IMR-90 (cell line): ENCODE results near the gene FGD5. TPM values are rescaled to one million over a fixed set of nuclear protein-coding genes. Genes with fewer than 3 reads are reported as not detected.
A peak's percentile ranks its signal among the peaks of the same experiment; 100 is the strongest.

Experiments used
- ATAC-seq: fragments of 200-7000 bp; cut with Tn5 transposase; 2 replicates; pipeline ENCODE4 v1.9.1; 2020; ENCODE audit warnings: low read depth, mild to moderate bottlenecking, moderate library complexity
- BruUV-seq: library from RNA; stranded (reverse); fragments of 400-500 nt; replicated peaks from 2 replicates; lab custom pipeline; 2021; lab: Mats Ljungman, UMichigan
- CTCF ChIA-PET: fragments of 300-600 bp; formaldehyde crosslinking; extraction: SDS; loops from one replicate; lab custom pipeline; 2021; ENCODE audit warnings: antibody characterized with exemption; lab: Yijun Ruan, JAX
- POLR2A ChIA-PET: fragments of 300-600 bp; sonication (Branson Sonifier 250); formaldehyde crosslinking; loops from one replicate; lab custom pipeline; 2022; ENCODE audit warnings: antibody characterized with exemption; ENCODE audit not compliant: unreplicated experiment; lab: Charles Lee
- DNase-seq: peaks from one replicate; pipeline ENCODE4 v3.0.0; 2013
- H2AFZ ChIP-seq: replicated peaks from 2 replicates; pipeline ENCODE3; 2013; ENCODE audit warnings: low read length, mild to moderate bottlenecking; ENCODE audit not compliant: poor library complexity
- H2AK5ac ChIP-seq: 2 replicates; pipeline ENCODE4 v1.6.1; 2013; ENCODE audit warnings: low read depth, low read length, inconsistent platforms
- H2AK9ac ChIP-seq: replicated peaks from 2 replicates; pipeline ENCODE3; 2013; ENCODE audit warnings: mild to moderate bottlenecking, low read depth, low read length, moderate library complexity; ENCODE audit not compliant: poor library complexity
- H2BK120ac ChIP-seq: 2 replicates; pipeline ENCODE4 v1.6.1; 2013; ENCODE audit warnings: low read depth, low read length, inconsistent platforms
- H2BK15ac ChIP-seq: 3 replicates; pipeline ENCODE4 v1.6.1; 2013; ENCODE audit warnings: low read depth, low read length, inconsistent platforms
- H2BK20ac ChIP-seq: 2 replicates; pipeline ENCODE4 v1.6.1; 2013; ENCODE audit warnings: low read depth, mild to moderate bottlenecking, inconsistent platforms, low read length, moderate library complexity
- H2BK5ac ChIP-seq: 2 replicates; pipeline ENCODE4 v1.6.1; 2013; ENCODE audit warnings: mild to moderate bottlenecking, low read depth, low read length, inconsistent platforms; ENCODE audit not compliant: poor library complexity, severe bottlenecking
- H3K14ac ChIP-seq: replicated peaks from 2 replicates; pipeline ENCODE4 v1.6.1; 2013; ENCODE audit warnings: low read depth, low read length, inconsistent platforms
- H3K18ac ChIP-seq: 2 replicates; pipeline ENCODE4 v1.6.1; 2013; ENCODE audit warnings: low read depth, low read length, control low read depth
- H3K23ac ChIP-seq: 2 replicates; pipeline ENCODE4 v1.6.1; 2013; ENCODE audit warnings: low read depth, low read length, inconsistent platforms
- H3K27ac ChIP-seq: 2 replicates; pipeline ENCODE4 v1.5.1; 2013; ENCODE audit warnings: mild to moderate bottlenecking, control low read depth, low read length; ENCODE audit not compliant: insufficient read depth
- H3K27me3 ChIP-seq: 2 replicates; pipeline ENCODE4 v1.6.1; 2013; ENCODE audit warnings: low read length; ENCODE audit not compliant: control insufficient read depth, insufficient read depth
- H3K36me3 ChIP-seq: 2 replicates; pipeline ENCODE4 v1.6.1; 2013; ENCODE audit warnings: low read length, mixed read lengths; ENCODE audit not compliant: control insufficient read depth, insufficient read depth
- H3K4ac ChIP-seq: 2 replicates; pipeline ENCODE4 v1.6.1; 2013; ENCODE audit warnings: low read depth, low read length, inconsistent platforms
- H3K4me1 ChIP-seq: 2 replicates; pipeline ENCODE4 v1.6.1; 2013; ENCODE audit warnings: low read length, mixed read lengths; ENCODE audit not compliant: control insufficient read depth, insufficient read depth
- H3K4me2 ChIP-seq: 2 replicates; pipeline ENCODE4 v1.6.1; 2013; ENCODE audit warnings: low read depth, mild to moderate bottlenecking, control low read depth, low read length, moderate library complexity
- H3K4me3 ChIP-seq: 2 replicates; pipeline ENCODE4 v1.5.1; 2013; ENCODE audit warnings: low read depth, mild to moderate bottlenecking, control low read depth, low read length, moderate library complexity; ENCODE audit not compliant: insufficient read depth
- H3K56ac ChIP-seq: 2 replicates; pipeline ENCODE4 v1.6.1; 2013; ENCODE audit warnings: low read length, inconsistent platforms; ENCODE audit not compliant: insufficient read depth; ENCODE audit errors: extremely low read depth
- H3K79me1 ChIP-seq, 2 experiments: 2 replicates each; pipeline ENCODE4 v1.6.1; 2013; ENCODE audit warnings: low read length in 2 of 2, inconsistent platforms in 1 of 2, low read depth in 1 of 2
- H3K9ac ChIP-seq: 2 replicates; pipeline ENCODE4 v1.6.1; 2013; ENCODE audit warnings: low read depth, low read length, control low read depth
- H3K9me1 ChIP-seq: 2 replicates; pipeline ENCODE4 v1.6.1; 2013; ENCODE audit warnings: low read length, inconsistent platforms; ENCODE audit not compliant: insufficient read depth
- H3K9me3 ChIP-seq: 2 replicates; pipeline ENCODE4 v1.6.1; 2013; ENCODE audit warnings: low read length; ENCODE audit not compliant: control insufficient read depth, insufficient read depth
- H4K20me1 ChIP-seq: 2 replicates; pipeline ENCODE4 v1.6.1; 2013; ENCODE audit warnings: low read length, inconsistent platforms; ENCODE audit not compliant: insufficient read depth
- H4K5ac ChIP-seq: 2 replicates; pipeline ENCODE4 v1.6.1; 2013; ENCODE audit warnings: mild to moderate bottlenecking, low read depth, low read length, control low read depth
- H4K8ac ChIP-seq, 2 experiments: 2 replicates each; pipeline ENCODE4 v1.6.1; 2013; ENCODE audit warnings: low read depth in 2 of 2, low read length in 2 of 2, control low read depth in 1 of 2, inconsistent platforms in 1 of 2
- H4K91ac ChIP-seq: 2 replicates; pipeline ENCODE4 v1.6.1; 2013; ENCODE audit warnings: low read depth, low read length, inconsistent platforms; ENCODE audit not compliant: insufficient read depth
- BHLHE40 ChIP-seq: fragments of 150-350 bp; IDR thresholded peaks from 2 replicates; pipeline ENCODE4 v1.6.1; 2016; ENCODE audit warnings: mild to moderate bottlenecking, low read depth, low read length
- CEBPB ChIP-seq: IDR thresholded peaks from 2 replicates; pipeline ENCODE4 v1.6.1; 2012; ENCODE audit warnings: low read depth, low read length, improper control_type of control experiment
- CHD1 ChIP-seq: IDR thresholded peaks from 2 replicates; pipeline ENCODE4 v1.6.1; 2012; ENCODE audit warnings: low read depth, low read length, improper control_type of control experiment
- MAFK ChIP-seq: IDR thresholded peaks from 2 replicates; pipeline ENCODE4 v1.6.1; 2012; ENCODE audit warnings: low read depth, low read length, improper control_type of control experiment
- MAZ ChIP-seq: IDR thresholded peaks from 2 replicates; pipeline ENCODE4 v1.6.1; 2012; ENCODE audit warnings: low read depth, mild to moderate bottlenecking, low read length, improper control_type of control experiment, moderate library complexity, borderline replicate concordance
- MXI1 ChIP-seq: IDR thresholded peaks from 2 replicates; pipeline ENCODE4 v1.6.1; 2012; ENCODE audit warnings: low read depth, mild to moderate bottlenecking, low read length, moderate library complexity, borderline replicate concordance
- NFE2L2 ChIP-seq: fragments of 150-350 bp; IDR thresholded peaks from 2 replicates; pipeline ENCODE4 v1.6.1; 2016; ENCODE audit warnings: low read depth, mild to moderate bottlenecking, low read length
- POLR2A ChIP-seq: IDR thresholded peaks from 2 replicates; pipeline ENCODE4 v1.6.1; 2012; ENCODE audit warnings: mild to moderate bottlenecking, low read depth, low read length
- RCOR1 ChIP-seq: IDR thresholded peaks from 2 replicates; pipeline ENCODE4 v1.6.1; 2012; ENCODE audit warnings: mild to moderate bottlenecking, low read length, improper control_type of control experiment; ENCODE audit not compliant: insufficient replicate concordance
- RFX5 ChIP-seq: IDR thresholded peaks from 2 replicates; pipeline ENCODE4 v1.8.0; 2012; ENCODE audit warnings: low read depth, mild to moderate bottlenecking, low read length, moderate library complexity
- SMC3 ChIP-seq: fragments of 150-350 bp; IDR thresholded peaks from 2 replicates; pipeline ENCODE4 v1.6.1; 2016; ENCODE audit warnings: low read depth, mild to moderate bottlenecking, antibody characterized with exemption, low read length, moderate library complexity
- WGBS, 2 experiments: methylation state at CpG; one replicate each; pipeline versions ENCODE4 v1.1.5 to v1.1.7; 2013; ENCODE audit warnings: missing lambda C conversion rate in 2 of 2; ENCODE audit not compliant: insufficient read length in 1 of 2; ENCODE audit errors: extremely low coverage in 2 of 2; 5-methylcytosine and 5-hydroxymethylcytosine counted together
- dilution Hi-C: fragments of 300-500 bp; cut with HindIII; formaldehyde crosslinking; loops from one replicate; pipeline ENCODE4 v1.14.3; 2018; ENCODE audit warnings: low sequenced_read_pairs; ENCODE audit not compliant: unreplicated experiment
- in situ Hi-C: fragments of 300-500 bp; cut with MboI; formaldehyde crosslinking; loops from 3 replicates; pipeline ENCODE4 v1.14.3; 2019; ENCODE audit warnings: low sequenced_read_pairs, inconsistent platforms, mixed read lengths
- intact Hi-C: fragments of 100-400 bp; cut with micrococcal nuclease; formaldehyde crosslinking; loops from 2 replicates; pipeline ENCODE4 v1.10.0; 2022
- polyA plus RNA-seq, 3 experiments: library from polyadenylated mRNA; depleted of rRNA; stranded (reverse); fragments of >200 nt; gene quantifications; 2 replicates each; pipeline ENCODE4 v1.2.3, GENCODE V29; 2012; ENCODE audit warnings: low replicate concordance in 1 of 3
- total RNA-seq: library from RNA; depleted of rRNA; stranded (reverse); fragments of >200 nt; gene quantifications from 2 replicates; pipeline ENCODE4 v1.2.3, GENCODE V29; 2012
- TF ChIP-seq, protein P1 (sequence below): fragments of 150-350 bp; IDR thresholded peaks from 2 replicates; pipeline ENCODE4 v1.6.1; 2017; ENCODE audit warnings: mild to moderate bottlenecking, antibody characterized with exemption, low read length, low read depth

Gene FGD5
- total and polyA plus RNA-seq, 2 of the 4 experiments (the other 2 are of a cell fraction): not detected

DNA sequence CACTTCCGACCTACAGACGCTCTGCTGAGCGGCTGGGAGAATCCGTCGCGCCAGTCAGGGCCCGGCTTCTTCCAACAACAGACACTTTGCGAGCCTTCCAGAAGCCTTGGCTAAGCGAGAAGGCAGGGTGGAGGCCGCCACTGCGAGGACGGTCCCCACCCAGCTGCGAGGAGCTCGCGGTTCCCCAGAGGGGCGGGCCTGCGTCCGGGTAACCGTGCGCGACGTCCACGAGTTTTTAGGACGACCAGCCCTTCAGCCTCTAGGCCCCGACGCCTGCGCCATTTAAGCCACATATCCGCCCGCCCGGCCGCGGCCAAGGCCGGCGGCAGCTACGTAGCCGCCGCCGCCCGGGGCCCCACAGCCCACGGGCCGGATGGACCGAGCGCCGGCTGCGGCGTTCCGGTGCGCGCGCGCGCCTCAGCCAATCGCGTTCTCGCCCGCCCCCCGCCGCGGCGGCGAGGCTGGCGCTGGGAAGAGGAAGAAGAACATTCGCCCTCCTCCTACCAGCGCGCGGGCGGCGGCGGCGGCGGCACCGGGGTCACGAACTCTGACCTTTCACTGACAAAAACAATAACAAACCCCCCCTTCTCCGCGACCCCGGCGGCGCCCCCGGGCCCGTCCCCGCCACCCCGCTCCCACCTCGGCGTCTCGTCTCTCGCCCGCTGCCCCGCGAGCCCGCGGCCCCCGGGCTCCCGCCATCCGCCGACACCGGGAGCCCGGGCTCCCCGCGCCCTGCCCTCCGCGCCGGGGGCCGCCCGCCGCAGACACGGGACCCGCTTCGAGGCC, 128.5 kb downstream of the FGD5 start, which contains the start of gene NR2C2:
Gene NR2C2 (plus strand): TSS at position 484 of the 786 bp plus-strand sequence. CDS start 56,332 bp downstream, outside the sequence.
- no peaks in the 10 kb centered on the region for H3K9me3 ChIP-seq
- H2BK120ac ChIP-seq: peak within 1 kb of the TSS; percentile 95
- H3K27ac ChIP-seq: peak within 1 kb of the TSS; percentile 96
- peak within 1 kb of the TSS; percentile 72 for H4K5ac ChIP-seq
- TF ChIP-seq, protein P1, sequence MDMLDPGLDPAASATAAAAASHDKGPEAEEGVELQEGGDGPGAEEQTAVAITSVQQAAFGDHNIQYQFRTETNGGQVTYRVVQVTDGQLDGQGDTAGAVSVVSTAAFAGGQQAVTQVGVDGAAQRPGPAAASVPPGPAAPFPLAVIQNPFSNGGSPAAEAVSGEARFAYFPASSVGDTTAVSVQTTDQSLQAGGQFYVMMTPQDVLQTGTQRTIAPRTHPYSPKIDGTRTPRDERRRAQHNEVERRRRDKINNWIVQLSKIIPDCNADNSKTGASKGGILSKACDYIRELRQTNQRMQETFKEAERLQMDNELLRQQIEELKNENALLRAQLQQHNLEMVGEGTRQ: no peak
- TF ChIP-seq MAZ (no peak; the same call in 1 of the 2 replicates), NFE2L2 (no peak), RFX5 (no peak), POLR2A (peak; percentile 78), RCOR1 (no peak), CEBPB (no peak), BHLHE40 (no peak), MXI1 (peak; percentile 33; the same call in 1 of the 2 replicates), SMC3 (no peak), MAFK (no peak), CHD1 (no peak)
- POLR2A ChIA-PET: no interaction called here
- peak within 1 kb of the TSS; percentile 85 for H3K9ac ChIP-seq
- peak within 1 kb of the TSS; percentile 76 for H3K23ac ChIP-seq
- H2BK15ac ChIP-seq: no peak within 1 kb of the TSS
- peaks cover 10% of the 10 kb centered on the region for H3K36me3 ChIP-seq
- H2BK20ac ChIP-seq: 0 out of 2 replicates have a peak within 1 kb of the TSS, but pooled peaks have one; percentile 16
- intact Hi-C loops: no loop called here
- no TSS peak for BruUV-seq
- dilution Hi-C loops: no loop called here
- peaks cover 9% of the 10 kb centered on the region; the same call in 1 of the 2 replicates for H3K9me1 ChIP-seq
- no peaks in the 10 kb centered on the region; the same call in 1 of the 2 replicates for H4K20me1 ChIP-seq
- H4K8ac ChIP-seq: peak within 1 kb of the TSS; percentile 93 to 95
- CTCF ChIA-PET: interaction anchor here (0.6 to 1.1 kb wide), 2 partner anchors 590 to 1555 kb away, joined by 3 read pairs; no protein-coding TSS in a partner anchor
- H3K14ac ChIP-seq: peak within 1 kb of the TSS; percentile 97
- ATAC-seq (peak; percentile 72), DNase-seq (peak; percentile 68)
- in situ Hi-C loops: loop anchor here (25.0 kb wide), 1 partner anchor 265 kb away; the partner anchor contains the start of gene CAPN7
- H3K4me1 ChIP-seq: no peaks in the 10 kb centered on the region
- peak within 1 kb of the TSS; percentile 90 for H3K56ac ChIP-seq
- H2BK5ac ChIP-seq: peak within 1 kb of the TSS; percentile 97
- peak within 1 kb of the TSS; percentile 43; the same call in 1 of the 2 replicates for H2AK5ac ChIP-seq
- H2AK9ac ChIP-seq: peak within 1 kb of the TSS; percentile 89
- H3K79me1 ChIP-seq: peaks cover 42 to 55% of the 10 kb centered on the region in 2 experiments
- peak within 1 kb of the TSS; percentile 98 for H3K4ac ChIP-seq
- no peaks in the 10 kb centered on the region for H3K27me3 ChIP-seq
- H2AFZ ChIP-seq: peak within 1 kb of the TSS; percentile 91
- H3K18ac ChIP-seq: peak within 1 kb of the TSS; percentile 95
- H3K4me2 ChIP-seq: peak within 1 kb of the TSS; percentile 95
- peak within 1 kb of the TSS; percentile 75 for H3K4me3 ChIP-seq
- WGBS, 2 experiments: 0% methylated on average over 9 of the region's 108 CpGs; no CpG with 5 or more reads in 1 of the 2 experiments
- peak within 1 kb of the TSS; percentile 93 for H4K91ac ChIP-seq
